SK-N-SH treated with all-trans-retinoic acid at 6 μM for 48 hours (cell line): ENCODE measurements around the gene CORO6.

Source experiments
- ATAC-seq: fragments of 200-7000 bp; cut with Tn5 transposase; 3 replicates; pipeline ENCODE4 v1.9.1; 2020; ENCODE audit warnings: mild to moderate bottlenecking, moderate library complexity
- ARNTL ChIP-seq: fragments of 450-650 bp; formaldehyde crosslinking; IDR thresholded peaks from 2 replicates; pipeline ENCODE4 v1.5.0; 2020; ENCODE audit warnings: low read depth, mild to moderate bottlenecking, moderate library complexity, borderline replicate concordance
- BACH2 ChIP-seq: fragments of 250-450 bp; sonication (Bioruptor Pico); IDR thresholded peaks from 2 replicates; pipeline ENCODE4 v1.9.0; 2021; ENCODE audit warnings: mild to moderate bottlenecking, borderline replicate concordance
- CREB5 ChIP-seq: fragments of 250-450 bp; sonication (Bioruptor Pico); IDR thresholded peaks from 2 replicates; pipeline ENCODE4 v1.5.1; 2020; ENCODE audit warnings: low read depth, mild to moderate bottlenecking, moderate library complexity
- CSDC2 ChIP-seq: fragments of 250-450 bp; sonication (Bioruptor Pico); IDR thresholded peaks from 2 replicates; pipeline ENCODE4 v1.5.0; 2020; ENCODE audit warnings: mild to moderate bottlenecking, moderate library complexity
- CSRNP3 ChIP-seq: fragments of 250-450 bp; sonication (Bioruptor Pico); IDR thresholded peaks from 2 replicates; pipeline ENCODE4 v1.5.1; 2021; ENCODE audit warnings: mild to moderate bottlenecking, moderate library complexity
- ESRRG ChIP-seq: fragments of 250-450 bp; sonication (Bioruptor Pico); IDR thresholded peaks from 2 replicates; pipeline ENCODE4 v1.6.1; 2021; ENCODE audit warnings: mild to moderate bottlenecking
- GLIS3 ChIP-seq: fragments of 250-450 bp; sonication (Bioruptor Pico); IDR thresholded peaks from 2 replicates; pipeline ENCODE4 v1.5.0; 2020; ENCODE audit warnings: mild to moderate bottlenecking, moderate library complexity
- ISL1 ChIP-seq: fragments of 250-450 bp; sonication (Bioruptor Pico); IDR thresholded peaks from 2 replicates; pipeline ENCODE4 v2.1.2; 2022; ENCODE audit warnings: mild to moderate bottlenecking, moderate library complexity
- OSR1 ChIP-seq: fragments of 250-450 bp; sonication (Bioruptor Pico); IDR thresholded peaks from 2 replicates; pipeline ENCODE4 v1.8.0; 2022; ENCODE audit warnings: moderate library complexity, mild to moderate bottlenecking, inconsistent platforms
- POU6F1 ChIP-seq: fragments of 250-450 bp; sonication (Bioruptor Pico); IDR thresholded peaks from 2 replicates; pipeline ENCODE4 v1.8.0; 2021; ENCODE audit warnings: low read depth, mild to moderate bottlenecking, moderate library complexity, borderline replicate concordance
- PPARA ChIP-seq: fragments of 250-450 bp; sonication (Bioruptor Pico); IDR thresholded peaks from 2 replicates; pipeline ENCODE4 v1.5.0; 2020; ENCODE audit warnings: mild to moderate bottlenecking, borderline replicate concordance
- RARB ChIP-seq: fragments of 250-450 bp; sonication (Bioruptor Pico); IDR thresholded peaks from 2 replicates; pipeline ENCODE4 v1.8.0; 2021; ENCODE audit warnings: mild to moderate bottlenecking, moderate library complexity
- SNAI2 ChIP-seq: fragments of 250-450 bp; sonication (Bioruptor Pico); IDR thresholded peaks from 2 replicates; pipeline ENCODE4 v1.5.0; 2020; ENCODE audit warnings: mild to moderate bottlenecking, moderate library complexity
- TCF4 ChIP-seq: fragments of 250-450 bp; sonication (Bioruptor Pico); IDR thresholded peaks from 2 replicates; pipeline ENCODE4 v1.8.0; 2021; ENCODE audit warnings: mild to moderate bottlenecking, moderate library complexity, borderline replicate concordance
- TOX ChIP-seq: fragments of 250-450 bp; sonication (Bioruptor Pico); IDR thresholded peaks from 2 replicates; pipeline ENCODE4 v1.8.0; 2021; ENCODE audit warnings: mild to moderate bottlenecking, moderate library complexity, borderline replicate concordance
- TSHZ2 ChIP-seq: fragments of 250-450 bp; sonication (Bioruptor Pico); IDR thresholded peaks from 2 replicates; pipeline ENCODE4 v1.5.0; 2020; ENCODE audit warnings: mild to moderate bottlenecking, moderate library complexity
- ZC3H10 ChIP-seq: fragments of 250-450 bp; sonication (Bioruptor Pico); IDR thresholded peaks from 2 replicates; pipeline ENCODE4 v1.5.1; 2021; ENCODE audit warnings: mild to moderate bottlenecking, moderate library complexity
- ZFP3 ChIP-seq: fragments of 250-450 bp; sonication (Bioruptor Pico); IDR thresholded peaks from 2 replicates; pipeline ENCODE4 v1.5.0; 2020; ENCODE audit warnings: mild to moderate bottlenecking, moderate library complexity
- ZFP30 ChIP-seq: fragments of 450-650 bp; formaldehyde crosslinking; IDR thresholded peaks from 2 replicates; pipeline ENCODE4 v1.5.0; 2022; ENCODE audit warnings: mild to moderate bottlenecking, moderate library complexity
- ZNF565 ChIP-seq: fragments of 450-650 bp; formaldehyde crosslinking; conservative IDR thresholded peaks from 2 replicates; pipeline ENCODE4 v1.5.0; 2020; ENCODE audit warnings: low read depth, mild to moderate bottlenecking, moderate library complexity
- ZNF8 ChIP-seq: fragments of 450-650 bp; formaldehyde crosslinking; IDR thresholded peaks from 2 replicates; pipeline ENCODE4 v1.5.0; 2020; ENCODE audit warnings: mild to moderate bottlenecking, moderate library complexity

CORO6 gene

GRCh38 chr17:29590411-29591145 is 32.1 kb downstream of the CORO6 start (continued):
- TF ChIP-seq CSRNP3 (CRISPR knock-in tag), result no peak
- TF ChIP-seq PPARA (CRISPR knock-in tag), result no peak
- no peak for TF ChIP-seq ESRRG (CRISPR knock-in tag)

GRCh38 chr17:29589524-29590410 is 32.9 kb downstream of the CORO6 start, which contains the start of gene GIT1:
TSS of gene GIT1 (minus strand) at chr17:29589648. CDS start at chr17:29589378, 270 bp downstream.
- peak; percentile 45 for ATAC-seq
- TF ChIP-seq RARB (no peak), CSRNP3 (CRISPR knock-in tag) (no peak), POU6F1 (no peak), TCF4 (CRISPR knock-in tag) (no peak), TOX (CRISPR knock-in tag) (no peak), ZFP30 (CRISPR knock-in tag) (no peak), ZFP3 (no peak), CREB5 (CRISPR knock-in tag) (no peak), ZNF8 (CRISPR knock-in tag) (no peak), BACH2 (no peak), ZNF565 (CRISPR knock-in tag) (no peak), TSHZ2 (no peak), GLIS3 (no peak)

- peak; percentile 6 for ATAC-seq
- TF ChIP-seq TOX (CRISPR knock-in tag), result no peak
- no peak for TF ChIP-seq ARNTL (CRISPR knock-in tag)
- no peak for TF ChIP-seq PPARA (CRISPR knock-in tag)
- TF ChIP-seq OSR1 (CRISPR knock-in tag), result no peak
- TF ChIP-seq SNAI2, result no peak
- no peak for TF ChIP-seq ZFP30 (CRISPR knock-in tag)
- no peak for TF ChIP-seq TCF4 (CRISPR knock-in tag)
- TF ChIP-seq ZC3H10 (CRISPR knock-in tag), result no peak
- no peak for TF ChIP-seq BACH2
- no peak for TF ChIP-seq ISL1
- TF ChIP-seq POU6F1, result no peak
- TF ChIP-seq CSDC2 (CRISPR knock-in tag), result no peak
- no peak for TF ChIP-seq CSRNP3 (CRISPR knock-in tag)
Measured at GRCh38 chr17:29588562-29589411, 33.9 kb downstream of the CORO6 start.
